OCI-LY1 (cell line): Measurements from ENCODE around the gene SUGCT.

Experiments used
- H2AFZ ChIP-seq: fragments of 200-600 bp; sonication (generic), shearing (Covaris generic); 2 replicates; pipeline ENCODE4 v1.6.0; 2014; ENCODE audit warnings: antibody characterized with exemption, mild to moderate bottlenecking, low read length
- H3F3A ChIP-seq: fragments of 200-600 bp; sonication (generic), shearing (Covaris generic); 2 replicates; pipeline ENCODE4 v1.6.0; 2014; ENCODE audit warnings: mild to moderate bottlenecking, antibody characterized with exemption, low read length, moderate library complexity; ENCODE audit not compliant: insufficient read depth
- H3K27ac ChIP-seq: fragments of 200-600 bp; sonication (generic); 2 replicates; pipeline ENCODE4 v1.5.1; 2014; ENCODE audit warnings: low read length, mixed run types, mild to moderate bottlenecking, low read depth; ENCODE audit not compliant: poor library complexity, severe bottlenecking
- H3K27me3 ChIP-seq: fragments of 200-600 bp; sonication (generic); 2 replicates; pipeline ENCODE4 v1.6.0; 2014; ENCODE audit warnings: antibody characterized with exemption, mild to moderate bottlenecking, low read length, moderate library complexity; ENCODE audit not compliant: insufficient read depth
- H3K36me3 ChIP-seq: fragments of 200-600 bp; sonication (generic); 2 replicates; pipeline ENCODE4 v1.6.1; 2014; ENCODE audit warnings: mild to moderate bottlenecking, antibody characterized with exemption, low read length, moderate library complexity, mixed read lengths; ENCODE audit not compliant: insufficient read depth
- H3K4me1 ChIP-seq: fragments of 200-600 bp; sonication (generic); 2 replicates; pipeline ENCODE4 v1.5.1; 2014; ENCODE audit warnings: mild to moderate bottlenecking, low read length, moderate library complexity; ENCODE audit not compliant: insufficient read depth, severe bottlenecking
- H3K4me2 ChIP-seq: fragments of 200-600 bp; sonication (generic), shearing (Covaris generic); 2 replicates; pipeline ENCODE4 v1.6.1; 2014; ENCODE audit warnings: low read length
- H3K4me3 ChIP-seq: fragments of 200-600 bp; sonication (generic); 2 replicates; pipeline ENCODE4 v1.5.1; 2014; ENCODE audit warnings: low read length, low read depth, mild to moderate bottlenecking, mixed read lengths; ENCODE audit not compliant: poor library complexity, severe bottlenecking
- H3K79me2 ChIP-seq: fragments of 200-600 bp; shearing (Covaris generic); 2 replicates; pipeline ENCODE4 v1.6.1; 2016; ENCODE audit warnings: mixed run types, low read length, mixed read lengths; ENCODE audit not compliant: insufficient read depth
- H3K9ac ChIP-seq: fragments of 200-600 bp; sonication (generic), shearing (Covaris generic); 2 replicates; pipeline ENCODE4 v1.6.1; 2014; ENCODE audit warnings: mild to moderate bottlenecking, low read length, mixed read lengths
- H3K9me2 ChIP-seq: fragments of 200-600 bp; sonication (generic), shearing (Covaris generic); 2 replicates; pipeline ENCODE4 v1.6.1; 2014; ENCODE audit warnings: low read depth, mild to moderate bottlenecking, low read length, mixed read lengths
- H3K9me3 ChIP-seq: fragments of 200-600 bp; shearing (Covaris generic); 2 replicates; pipeline ENCODE4 v1.6.1; 2014; ENCODE audit warnings: low read length, mixed read lengths
- H4K20me1 ChIP-seq: fragments of 200-600 bp; sonication (generic), shearing (Covaris generic); 2 replicates; pipeline ENCODE4 v1.6.0; 2016; ENCODE audit warnings: mild to moderate bottlenecking, low read length; ENCODE audit not compliant: insufficient read depth
- EZH2 ChIP-seq: fragments of 200-600 bp; sonication (generic), shearing (Covaris generic); IDR thresholded peaks from 2 replicates; pipeline ENCODE4 v1.8.0; 2017; ENCODE audit warnings: borderline replicate concordance, mixed run types, mild to moderate bottlenecking, antibody characterized with exemption, low read length, moderate library complexity, mixed read lengths
- TF ChIP-seq, protein P1 (sequence below): fragments of 200-600 bp; sonication (generic), shearing (Covaris generic); IDR thresholded peaks from 2 replicates; pipeline ENCODE4 v1.5.1; 2017; ENCODE audit warnings: mild to moderate bottlenecking, antibody characterized with exemption, low read length, moderate library complexity, mixed read lengths

SUGCT gene

GRCh38 chr7:40374575-40374974 is 239.8 kb downstream of the SUGCT start:
- Histone ChIP-seq H3K9me3 (no peaks in the 10 kb centered on the region), H3K4me2 (no peak overlapping the region), H3F3A (no peaks in the 10 kb centered on the region), H2AFZ (no peak overlapping the region), H3K9me2 (no peaks in the 10 kb centered on the region), H4K20me1 (no peaks in the 10 kb centered on the region), H3K9ac (no peak overlapping the region), H3K36me3 (no peaks in the 10 kb centered on the region), H3K27me3 (no peaks in the 10 kb centered on the region), H3K4me3 (no peak overlapping the region), H3K27ac (no peak overlapping the region), H3K4me1 (no peaks in the 10 kb centered on the region), H3K79me2 (no peaks in the 10 kb centered on the region)
- no peak for TF ChIP-seq EZH2
- TF ChIP-seq, protein P1, sequence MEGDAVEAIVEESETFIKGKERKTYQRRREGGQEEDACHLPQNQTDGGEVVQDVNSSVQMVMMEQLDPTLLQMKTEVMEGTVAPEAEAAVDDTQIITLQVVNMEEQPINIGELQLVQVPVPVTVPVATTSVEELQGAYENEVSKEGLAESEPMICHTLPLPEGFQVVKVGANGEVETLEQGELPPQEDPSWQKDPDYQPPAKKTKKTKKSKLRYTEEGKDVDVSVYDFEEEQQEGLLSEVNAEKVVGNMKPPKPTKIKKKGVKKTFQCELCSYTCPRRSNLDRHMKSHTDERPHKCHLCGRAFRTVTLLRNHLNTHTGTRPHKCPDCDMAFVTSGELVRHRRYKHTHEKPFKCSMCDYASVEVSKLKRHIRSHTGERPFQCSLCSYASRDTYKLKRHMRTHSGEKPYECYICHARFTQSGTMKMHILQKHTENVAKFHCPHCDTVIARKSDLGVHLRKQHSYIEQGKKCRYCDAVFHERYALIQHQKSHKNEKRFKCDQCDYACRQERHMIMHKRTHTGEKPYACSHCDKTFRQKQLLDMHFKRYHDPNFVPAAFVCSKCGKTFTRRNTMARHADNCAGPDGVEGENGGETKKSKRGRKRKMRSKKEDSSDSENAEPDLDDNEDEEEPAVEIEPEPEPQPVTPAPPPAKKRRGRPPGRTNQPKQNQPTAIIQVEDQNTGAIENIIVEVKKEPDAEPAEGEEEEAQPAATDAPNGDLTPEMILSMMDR, result no peak

DNA sequence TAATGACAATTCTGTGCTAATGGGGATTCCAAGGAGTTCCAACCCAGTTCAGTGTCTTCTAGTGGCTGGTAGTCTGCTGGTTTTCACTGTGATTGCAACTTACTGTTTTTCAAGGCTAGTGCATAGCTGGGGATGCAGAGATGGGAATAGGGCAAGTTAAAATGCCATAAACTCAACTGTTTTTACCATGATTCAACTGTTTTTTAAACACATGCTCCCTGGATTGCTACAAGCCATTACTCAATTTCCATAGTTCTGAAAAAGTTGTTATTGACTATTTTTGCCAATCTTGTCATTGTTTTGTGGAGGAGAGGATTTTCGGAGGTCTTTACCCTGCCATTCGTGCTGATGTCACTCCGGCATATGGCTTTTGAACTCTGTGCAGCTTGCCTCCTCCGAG is 245.3 kb downstream of the SUGCT start:
- Histone ChIP-seq H3K9me2 (no peaks in the 10 kb centered on the region), H2AFZ (no peak overlapping the region), H3K36me3 (no peaks in the 10 kb centered on the region), H3K4me2 (no peak overlapping the region), H3K9ac (no peak overlapping the region), H4K20me1 (no peaks in the 10 kb centered on the region), H3K9me3 (no peaks in the 10 kb centered on the region), H3K4me1 (no peaks in the 10 kb centered on the region), H3F3A (no peaks in the 10 kb centered on the region), H3K27me3 (no peaks in the 10 kb centered on the region), H3K27ac (no peak overlapping the region), H3K4me3 (no peak overlapping the region), H3K79me2 (no peaks in the 10 kb centered on the region)
- TF ChIP-seq EZH2, result no peak
- TF ChIP-seq, protein P1, result no peak

GRCh38 chr7:40382145-40382544 is 247.3 kb downstream of the SUGCT start:
- H3K9ac ChIP-seq, result no peak overlapping the region
- no peak overlapping the region for H3K4me3 ChIP-seq
- no peaks in the 10 kb centered on the region for H3K36me3 ChIP-seq
- no peaks in the 10 kb centered on the region for H3K9me2 ChIP-seq
- H3K4me1 ChIP-seq, result no peaks in the 10 kb centered on the region
- H4K20me1 ChIP-seq, result no peaks in the 10 kb centered on the region
- no peak overlapping the region for H2AFZ ChIP-seq
- no peak overlapping the region for H3K27ac ChIP-seq
- no peak overlapping the region for H3K4me2 ChIP-seq
- H3K9me3 ChIP-seq, result no peaks in the 10 kb centered on the region
- no peaks in the 10 kb centered on the region for H3K27me3 ChIP-seq
- TF ChIP-seq, protein P1, result no peak
- TF ChIP-seq EZH2, result no peak
- no peaks in the 10 kb centered on the region for H3K79me2 ChIP-seq
- no peaks in the 10 kb centered on the region for H3F3A ChIP-seq
